Stimulated activated CD8-positive, alpha-beta memory T cell treated with anti-CD3 and anti-CD28 coated beads, Interleukin-15, amount 100 ng/mL, for 48 hours (primary cell): ENCODE data around the gene HAL.

Experiments
- DNase-seq, 2 donors: peaks; one replicate each; pipeline ENCODE4 v3.0.0-alpha.2; 2020; ENCODE audit warnings: low read depth in 2 of 2

HAL gene

DNA sequence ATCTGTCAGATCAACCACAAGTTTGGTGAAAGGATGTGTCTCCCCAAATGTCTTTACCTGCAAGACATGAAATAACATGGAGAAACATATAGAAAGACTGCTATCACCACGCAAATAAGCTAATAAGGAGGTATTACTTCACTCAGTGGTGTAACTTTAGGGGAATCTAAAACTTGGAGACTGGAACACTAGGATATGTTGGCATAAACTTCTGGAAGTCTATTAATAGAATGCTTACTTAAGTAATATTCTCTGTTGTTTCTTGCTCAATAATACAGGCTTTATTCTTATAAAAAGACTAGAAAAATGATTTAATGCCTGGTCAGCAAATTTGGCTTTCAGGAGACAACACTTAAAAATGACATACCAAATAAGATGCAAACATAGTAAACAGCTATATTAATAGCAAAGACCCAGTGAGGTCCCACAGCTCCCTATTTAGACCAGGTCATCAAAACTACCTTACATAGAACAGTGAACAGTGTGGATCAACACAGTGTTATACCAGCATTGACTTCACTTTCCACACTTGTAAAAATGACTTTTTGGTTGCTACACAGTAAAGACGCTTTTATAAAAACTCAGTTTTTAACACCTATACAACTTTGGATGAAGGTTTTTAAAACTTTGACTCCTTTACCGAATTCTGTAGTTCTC lies 18.9 kb upstream of the HAL start:
- DNase-seq: no peak

DNA sequence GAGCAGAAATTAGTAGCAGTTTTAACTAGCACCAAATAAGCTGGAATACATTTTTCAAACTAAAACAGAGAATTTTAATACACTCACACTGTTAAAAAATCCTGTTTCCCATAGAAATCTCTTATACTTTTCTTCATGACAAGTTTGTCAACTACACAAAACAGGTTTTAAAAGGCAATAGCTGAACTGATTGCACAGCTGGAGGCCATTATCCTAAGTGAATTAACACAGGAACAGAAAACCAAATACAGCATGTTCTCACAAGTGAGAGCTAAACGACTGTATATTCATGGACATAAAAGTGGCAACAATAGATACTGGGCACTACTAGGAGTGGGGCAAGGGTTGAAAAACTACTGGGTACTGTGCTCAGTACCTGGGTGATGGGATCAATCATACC lies 11.6 kb upstream of the HAL start:
- DNase-seq: no peak

DNA sequence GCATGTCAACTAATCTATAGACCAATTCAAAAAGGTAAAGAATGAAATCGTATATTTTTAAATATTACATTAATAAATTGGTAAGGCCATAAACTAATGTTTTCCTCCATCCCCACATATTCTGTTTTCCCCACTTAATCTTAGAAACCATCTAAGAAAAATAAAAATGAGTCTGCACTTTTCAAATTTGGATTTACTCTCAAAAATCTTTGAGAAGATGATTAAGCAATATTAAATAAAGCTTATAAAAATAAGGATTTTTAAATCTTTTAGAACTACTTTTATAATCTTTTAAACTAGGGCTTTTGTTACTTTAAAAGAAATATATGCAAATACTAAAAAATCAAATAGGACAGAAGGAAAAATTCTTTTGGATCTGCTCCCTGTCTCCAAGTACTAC lies 10.6 kb upstream of the HAL start:
- no peak for DNase-seq

DNA sequence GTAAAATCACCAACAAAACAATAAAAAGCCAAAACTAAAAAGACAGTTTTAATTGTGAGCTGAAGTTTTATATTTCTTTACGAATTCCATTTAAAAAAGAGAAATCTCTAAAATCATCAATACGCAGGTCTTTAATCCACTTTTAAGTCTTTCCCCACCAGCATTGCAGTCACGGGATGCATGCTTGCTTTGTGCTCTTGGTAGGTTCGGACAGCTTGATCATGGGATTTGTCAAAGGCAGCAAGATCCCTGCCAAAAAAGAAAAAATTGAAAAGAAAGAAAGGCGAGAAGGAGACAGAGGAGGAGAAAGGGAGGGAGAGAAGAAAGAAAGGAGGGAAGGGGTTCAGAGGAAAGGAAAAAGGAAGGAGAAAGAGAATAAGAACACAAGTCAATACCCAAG lies 4.7 kb upstream of the HAL start:
- DNase-seq: no peak

DNA sequence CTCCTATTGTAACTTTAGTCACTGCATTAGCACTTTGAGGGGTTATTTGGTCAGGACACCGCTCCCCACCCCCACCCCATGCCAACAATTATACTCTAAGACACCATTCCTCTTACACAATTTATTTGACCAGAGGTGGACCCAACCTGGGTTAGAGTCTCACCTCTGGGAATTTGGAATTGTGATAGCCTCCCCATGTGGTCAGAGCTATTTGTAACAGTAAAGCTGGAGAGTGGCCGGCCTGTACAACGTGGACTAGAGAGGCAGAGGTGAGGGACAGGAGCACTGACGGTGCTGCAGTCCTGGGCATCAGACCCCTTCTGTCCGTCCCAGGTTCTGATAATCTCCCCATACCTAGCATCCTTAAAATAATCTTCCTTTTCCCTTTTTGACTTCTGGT lies 3.3 kb upstream of the HAL start:
- DNase-seq: no peak

DNA sequence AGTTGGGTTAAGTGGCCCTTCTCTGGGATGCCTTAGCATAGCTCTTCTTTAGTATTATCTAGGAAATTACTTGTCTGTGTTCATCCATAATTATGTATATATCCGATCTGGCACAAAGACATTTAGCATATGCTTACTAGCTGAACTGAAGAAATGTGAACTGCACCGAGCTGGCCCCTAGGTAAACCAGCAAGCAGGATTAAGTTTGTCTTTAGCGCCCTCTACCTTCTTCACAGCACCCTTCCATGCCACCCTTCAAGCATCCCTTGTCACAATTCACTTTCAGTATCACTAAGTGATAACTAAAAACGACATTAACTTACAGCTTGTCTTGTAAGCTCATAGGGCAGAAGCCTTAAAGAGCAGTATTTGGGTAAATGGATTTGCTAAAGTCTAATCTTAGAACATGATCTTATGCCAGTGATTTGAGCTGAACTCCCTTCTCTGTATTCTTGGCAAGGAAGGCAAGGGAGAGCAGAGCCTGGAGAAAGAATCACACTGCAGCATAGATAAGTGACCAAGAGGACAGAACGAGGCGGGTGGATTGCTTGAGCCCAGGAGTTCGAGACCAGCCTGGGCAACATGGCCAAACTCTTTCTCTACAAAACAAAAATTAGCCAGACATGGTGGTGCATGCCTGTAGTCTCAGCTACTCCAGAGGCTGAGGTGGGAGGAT lies 2.6 kb upstream of the HAL start:
- peak in 1 of 2 donors; percentile 14 for DNase-seq

DNA sequence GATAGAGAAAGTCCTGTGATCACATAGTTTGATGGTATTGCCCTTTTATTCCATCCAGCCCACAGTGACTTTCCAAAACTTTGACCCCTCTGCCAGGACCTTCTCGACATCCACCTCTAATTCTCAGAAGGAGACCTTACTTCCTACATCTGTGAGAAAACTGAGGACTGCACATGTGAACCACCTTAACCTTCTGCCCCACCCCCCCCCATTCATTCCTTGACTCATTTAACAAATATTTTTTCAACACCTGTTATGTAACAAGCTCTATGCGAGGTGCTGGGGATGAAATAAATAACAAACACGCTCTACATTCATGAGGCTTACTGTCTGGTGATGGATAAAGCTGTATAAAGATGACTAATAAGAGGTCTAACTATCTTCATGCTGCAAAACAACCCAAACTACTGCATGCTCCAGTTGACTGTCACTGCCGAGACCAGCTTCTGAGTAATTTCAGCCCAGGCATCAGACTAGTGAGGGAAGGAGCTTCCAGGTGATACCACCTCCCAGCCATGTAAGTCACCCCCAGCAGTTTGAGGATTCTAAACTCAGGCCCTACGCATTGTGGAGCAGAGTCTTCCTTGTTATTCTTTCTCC lies 1.9 kb upstream of the HAL start:
- no peak for DNase-seq

DNA sequence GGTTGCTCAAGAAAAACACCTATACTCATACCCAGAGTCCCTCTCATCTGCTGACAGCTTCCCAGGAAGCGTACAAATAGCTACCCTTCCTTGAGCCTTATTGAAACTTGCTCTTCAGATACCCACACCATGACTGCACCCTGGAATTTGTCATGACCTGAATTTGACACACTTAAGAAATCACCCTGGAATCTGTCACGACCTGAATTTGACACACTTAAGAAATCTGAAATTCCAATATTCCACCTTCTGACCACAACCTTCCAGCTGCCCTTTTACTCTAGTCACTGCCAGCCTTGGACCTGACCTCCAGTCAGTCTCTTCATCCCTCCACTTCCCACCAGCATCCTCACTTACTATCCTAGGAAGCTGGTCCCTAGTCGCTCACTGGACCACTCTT lies 1.1 kb upstream of the HAL start:
- no peak for DNase-seq

DNA sequence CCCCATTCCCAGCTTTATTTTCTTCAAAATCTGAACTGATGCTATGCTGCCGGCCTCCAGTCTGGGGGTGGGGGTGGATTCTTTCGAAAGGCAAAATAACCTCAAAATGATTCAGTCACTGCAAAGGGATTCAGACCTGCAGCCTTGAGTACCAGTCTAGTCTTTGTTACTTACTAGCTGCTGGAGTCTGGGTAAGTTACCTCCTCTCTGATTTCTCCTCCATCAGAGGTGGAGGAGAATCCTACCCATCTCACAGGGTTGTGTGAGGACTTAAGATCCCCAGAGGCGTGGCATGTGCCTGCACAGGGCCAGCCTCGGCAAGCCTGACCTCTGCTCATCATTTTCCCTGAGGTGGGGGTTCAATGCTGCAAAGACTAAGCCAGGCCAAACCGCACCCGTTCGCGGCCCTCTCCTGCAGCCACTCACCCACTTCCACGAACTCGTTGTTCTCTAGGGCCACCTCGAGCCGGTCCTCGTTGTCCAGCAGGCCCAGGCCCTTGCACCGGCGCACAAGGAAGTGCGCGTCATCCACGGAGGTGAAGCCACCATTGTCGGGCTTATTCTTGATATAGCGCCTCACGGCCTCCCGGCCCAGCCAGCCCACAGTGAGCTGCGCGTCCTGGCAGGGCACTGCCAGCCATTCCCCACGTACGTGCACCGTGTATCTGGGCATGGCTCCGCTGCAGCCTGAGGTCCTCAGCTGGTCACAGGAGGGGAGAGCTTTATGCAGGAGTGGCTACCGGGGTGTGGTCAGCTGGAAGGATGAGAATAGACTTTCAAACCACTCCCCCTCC lies 709 bp downstream of the HAL start:
- no peak for DNase-seq

DNA sequence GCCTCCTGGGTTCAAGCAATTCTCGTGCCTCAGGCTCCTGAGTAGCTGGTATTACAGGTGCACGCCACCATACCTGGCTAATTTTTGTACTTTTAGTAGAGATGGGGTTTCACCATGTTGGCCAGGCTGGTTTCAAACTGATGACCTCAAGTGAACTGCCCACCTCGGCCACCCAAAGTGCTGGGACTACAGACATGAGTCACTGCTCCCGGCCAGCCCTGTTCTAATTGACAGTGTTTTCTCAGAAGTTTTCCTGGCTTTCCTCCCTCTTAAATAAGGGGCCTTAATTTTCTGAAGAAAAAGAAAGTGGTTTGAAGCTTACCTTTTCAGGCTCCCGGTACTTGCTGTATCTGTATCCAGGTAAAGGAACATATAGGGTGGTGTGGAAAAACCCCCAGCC lies 1.7 kb downstream of the HAL start:
- DNase-seq: no peak

DNA sequence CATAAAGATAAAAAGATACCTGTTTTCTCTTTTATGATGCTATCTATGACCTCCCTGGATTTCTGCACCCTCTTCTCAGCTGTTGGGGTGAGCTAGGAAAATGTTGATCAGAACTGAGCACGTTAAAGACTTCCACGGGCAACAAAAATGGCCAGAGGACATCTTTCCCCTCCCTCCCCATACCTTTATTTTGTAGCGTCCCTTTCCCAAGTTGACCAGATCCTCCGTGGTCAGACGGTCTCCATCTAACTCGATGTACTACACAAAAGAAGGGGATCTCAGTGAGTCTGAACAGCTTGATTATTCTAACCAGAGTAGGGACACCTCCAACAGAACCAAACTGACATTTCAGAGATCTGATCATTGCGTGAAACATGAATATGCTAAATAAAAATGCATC lies 2.2 kb downstream of the HAL start:
- DNase-seq: no peak

DNA sequence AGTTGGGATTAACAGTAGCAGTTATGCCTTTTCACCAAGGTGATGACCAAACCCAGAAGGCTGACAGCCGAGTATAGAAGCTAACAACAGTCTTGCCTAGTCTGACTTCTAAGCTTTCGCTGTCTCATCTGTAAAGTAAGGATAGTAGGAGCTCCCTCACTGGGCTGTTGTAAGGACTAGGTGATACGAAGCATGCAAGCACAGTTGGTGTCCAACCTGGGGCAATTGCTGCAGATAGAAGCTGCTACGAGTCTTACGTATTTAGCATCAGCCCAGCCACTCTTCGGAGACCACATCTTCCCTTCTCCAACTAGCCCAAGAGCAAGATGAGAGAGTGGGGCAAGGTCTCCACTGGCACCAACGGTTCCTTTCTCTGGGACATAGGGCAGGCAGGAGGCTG lies 6.0 kb downstream of the HAL start:
- no peak for DNase-seq

DNA sequence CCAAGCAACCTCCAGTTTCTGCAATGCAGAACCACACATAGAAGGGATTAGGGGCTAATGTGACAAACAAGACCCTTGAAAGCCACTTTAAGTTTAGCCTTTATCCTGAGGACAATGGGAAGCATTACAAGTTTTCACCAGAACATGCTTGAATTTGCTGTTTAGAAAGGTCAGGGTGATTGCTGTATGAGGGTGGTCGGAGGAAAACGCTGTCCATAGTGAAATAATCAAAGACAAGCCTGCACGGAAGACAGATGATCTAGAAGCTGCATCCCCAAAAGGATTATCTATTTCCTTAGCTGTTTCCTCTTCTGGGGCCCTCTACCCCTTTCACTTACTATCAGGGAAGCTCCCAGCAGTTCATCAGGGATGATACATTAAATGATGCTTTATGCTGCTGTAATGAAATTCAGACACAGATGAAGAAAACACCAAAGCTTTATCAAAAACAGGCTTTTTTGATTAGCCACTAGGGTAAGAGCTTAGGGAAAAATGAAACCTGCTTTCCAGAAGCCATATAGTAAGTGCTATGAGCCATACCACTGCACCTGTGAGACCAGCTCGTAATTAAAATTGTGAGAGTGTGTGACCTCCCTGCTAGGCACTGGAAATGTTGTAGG lies 6.5 kb downstream of the HAL start:
- DNase-seq: no peak

DNA sequence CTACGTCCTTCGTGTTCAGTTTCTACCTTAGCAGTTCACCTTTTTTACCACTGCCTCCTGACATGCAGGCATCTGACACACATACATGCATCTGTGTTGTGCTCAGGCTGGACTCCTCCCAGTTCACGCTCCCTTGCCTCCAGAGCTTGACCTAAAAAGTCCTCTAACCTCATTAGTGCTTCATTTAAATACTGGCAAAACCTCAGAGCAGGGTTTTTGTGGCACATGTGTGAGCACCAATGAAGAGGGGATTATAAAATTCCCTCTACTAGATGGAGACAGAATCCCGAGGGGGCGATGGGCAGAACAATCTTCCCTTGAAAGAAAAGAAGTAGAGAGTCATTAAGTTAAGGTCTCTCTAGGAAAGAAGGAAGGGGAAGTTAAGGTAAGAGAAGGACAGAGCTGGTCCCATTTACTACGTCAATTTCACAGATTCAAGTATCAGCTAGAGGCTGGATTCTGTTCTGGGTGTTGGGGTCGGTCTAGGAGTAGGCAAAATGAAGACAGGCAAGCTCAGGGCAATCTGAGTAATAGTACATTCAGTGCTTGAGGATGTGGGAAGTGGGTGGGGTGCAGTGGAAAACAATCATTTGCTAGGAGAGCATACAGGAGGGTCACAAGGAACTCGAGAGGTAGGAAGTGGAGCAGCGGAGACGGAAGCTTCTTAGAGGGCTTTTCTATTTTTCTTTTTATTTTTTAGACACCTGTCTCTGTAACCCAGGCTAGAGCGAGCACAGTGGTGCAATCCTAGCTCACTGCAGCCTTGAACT lies 7.5 kb downstream of the HAL start:
- no peak for DNase-seq

DNA sequence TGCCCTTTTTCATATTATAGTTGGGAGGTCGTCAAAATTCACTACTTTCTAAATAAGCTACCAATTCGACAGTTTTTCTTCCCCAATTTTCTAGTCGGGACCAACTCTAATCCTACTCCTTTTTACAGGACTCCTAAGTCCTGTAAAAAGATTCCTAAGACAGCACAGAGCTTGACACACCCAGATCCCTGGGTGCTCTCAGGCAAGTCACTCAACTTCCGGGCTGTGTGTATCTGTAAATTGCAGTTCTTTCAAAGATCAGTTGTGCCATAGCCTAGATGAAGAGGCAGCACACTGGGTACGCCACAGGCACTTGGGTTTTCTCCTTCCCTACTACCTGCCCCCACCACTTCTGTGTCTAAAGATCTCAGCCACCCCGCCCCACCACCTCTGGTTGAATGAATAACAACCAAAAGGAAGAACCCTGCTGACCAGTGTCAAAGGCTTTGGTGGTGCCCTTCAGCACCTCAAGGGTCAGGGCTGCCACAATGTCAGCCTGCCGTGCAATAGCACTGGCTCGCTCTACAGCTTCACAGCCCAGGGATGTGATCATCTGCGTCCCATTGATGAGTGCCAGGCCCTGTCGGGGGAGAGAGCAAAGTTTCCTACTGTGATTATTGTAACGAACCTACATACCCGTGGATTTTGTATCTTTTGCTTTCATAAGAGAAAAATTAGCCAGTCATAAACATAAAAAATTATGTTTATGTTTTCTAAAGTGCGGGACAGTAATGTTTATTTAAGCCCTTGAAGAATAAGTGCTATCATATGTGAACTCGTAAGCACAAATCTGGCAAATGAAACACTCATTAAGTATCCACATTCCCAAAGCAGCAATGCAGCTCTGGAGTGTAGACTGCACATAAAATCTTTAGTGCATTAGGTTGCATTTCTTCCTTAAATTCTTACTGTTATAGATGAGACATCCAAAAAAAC lies 9.2 kb downstream of the HAL start:
- no peak for DNase-seq

DNA sequence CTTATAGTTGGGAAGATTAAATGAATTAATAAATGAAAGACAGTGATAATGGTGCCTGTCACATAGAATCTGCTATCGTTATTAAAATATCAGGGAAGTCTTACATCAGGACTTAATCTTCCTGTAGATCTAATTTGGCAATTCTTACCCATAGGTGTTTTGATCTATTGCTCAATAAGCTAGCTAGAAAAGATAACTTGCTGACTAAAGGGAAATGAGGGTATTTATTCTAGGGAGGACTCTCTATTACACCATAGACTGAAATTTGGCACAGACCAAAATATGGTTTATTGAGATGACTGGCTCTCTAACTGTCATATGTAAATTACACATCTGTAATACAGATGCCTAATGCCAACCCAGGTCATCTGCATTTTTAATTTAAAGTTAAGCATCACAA lies 11.5 kb downstream of the HAL start:
- DNase-seq: no peak

DNA sequence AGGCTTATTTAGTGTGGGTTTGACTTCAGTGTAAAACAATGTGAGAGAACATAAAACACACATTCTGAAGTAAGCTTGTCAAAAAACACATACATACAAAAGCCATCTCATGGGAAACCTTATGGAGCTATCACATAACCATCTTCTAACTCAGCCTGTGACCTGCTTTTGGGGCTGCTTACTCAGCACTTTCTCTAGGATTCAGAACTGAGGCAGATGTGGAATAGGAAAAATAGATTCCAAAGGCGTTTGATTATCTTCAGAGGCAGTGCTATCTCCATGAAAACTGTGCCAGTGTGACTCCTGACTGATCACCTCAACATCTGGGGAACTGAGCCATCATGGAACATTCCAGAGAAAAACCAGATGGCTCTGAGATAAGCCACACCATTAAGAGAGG lies 13.5 kb downstream of the HAL start:
- no peak for DNase-seq

DNA sequence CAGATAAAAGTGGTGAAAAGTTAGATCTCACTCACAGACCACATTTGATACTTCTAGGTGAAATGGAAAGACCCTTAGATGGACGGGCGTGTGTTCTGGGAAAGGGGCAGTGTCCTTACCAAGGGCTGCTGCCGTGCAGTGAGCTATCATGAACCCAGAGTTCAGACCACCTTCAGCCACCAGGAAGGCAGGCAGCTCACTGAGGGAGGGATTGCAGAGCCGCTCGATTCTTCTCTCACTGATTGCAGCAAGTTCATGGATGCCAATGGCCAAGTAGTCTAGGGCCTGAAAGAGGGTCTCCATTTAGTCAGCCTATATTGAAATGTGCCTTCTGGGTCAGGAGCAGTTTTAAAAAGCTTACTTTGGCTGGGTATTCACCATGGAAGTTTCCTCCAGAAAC lies 15.7 kb downstream of the HAL start:
- no peak for DNase-seq

DNA sequence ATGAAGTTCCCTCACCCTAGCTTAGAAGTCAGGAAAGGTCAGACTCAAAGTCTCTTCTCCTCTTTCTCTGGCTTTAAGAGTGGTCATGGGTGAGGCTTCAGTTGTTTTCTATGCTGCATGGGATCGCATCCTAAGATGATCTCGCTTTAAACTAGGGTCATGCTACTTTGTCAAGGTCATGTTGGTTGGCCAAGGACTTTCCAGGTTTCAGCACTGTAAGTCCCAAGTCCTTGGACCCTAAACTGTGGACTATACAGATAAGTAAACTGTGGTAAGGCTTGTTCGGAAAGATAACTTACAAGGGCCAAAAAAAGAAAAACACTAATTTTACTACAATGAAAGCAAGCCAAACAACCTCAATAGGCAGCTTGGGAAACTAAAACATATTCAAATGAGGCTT lies 17.4 kb downstream of the HAL start:
- no peak for DNase-seq

DNA sequence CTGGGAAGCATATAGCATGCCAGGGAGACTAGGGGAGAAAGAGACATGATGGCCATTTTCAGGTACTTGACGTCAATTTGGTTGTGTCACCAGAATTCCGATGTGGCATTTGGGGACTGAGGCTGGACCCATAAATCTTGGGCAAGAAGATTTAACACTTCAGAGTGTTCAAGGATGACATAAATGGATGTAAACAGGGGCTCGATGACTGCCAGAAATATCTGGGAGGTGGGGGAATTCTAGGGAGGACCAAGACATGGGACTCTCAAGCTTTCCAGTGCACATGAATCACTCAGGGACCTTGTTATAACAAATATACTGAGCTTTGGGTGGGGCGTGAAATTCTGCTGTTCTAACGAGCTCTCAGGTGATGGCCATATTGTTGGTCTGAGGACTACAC lies 17.8 kb downstream of the HAL start:
- DNase-seq: no peak
